IMR-90 (cell line): ENCODE measurements around the gene HRH4. TPM values are rescaled to one million over a fixed set of nuclear protein-coding genes. Genes with fewer than 3 reads are reported as not detected.

Source experiments
- ATAC-seq: fragments of 200-7000 bp; cut with Tn5 transposase; 2 replicates; pipeline ENCODE4 v1.9.1; 2020; ENCODE audit warnings: low read depth, mild to moderate bottlenecking, moderate library complexity
- BruUV-seq: library from RNA; stranded (reverse); fragments of 400-500 nt; replicated peaks from 2 replicates; lab custom pipeline; 2021; lab: Mats Ljungman, UMichigan
- CTCF ChIA-PET: fragments of 300-600 bp; formaldehyde crosslinking; extraction: SDS; loops from one replicate; lab custom pipeline; 2021; ENCODE audit warnings: antibody characterized with exemption; lab: Yijun Ruan, JAX
- POLR2A ChIA-PET: fragments of 300-600 bp; sonication (Branson Sonifier 250); formaldehyde crosslinking; loops from one replicate; lab custom pipeline; 2022; ENCODE audit warnings: antibody characterized with exemption; ENCODE audit not compliant: unreplicated experiment; lab: Charles Lee
- DNase-seq: peaks from one replicate; pipeline ENCODE4 v3.0.0; 2013
- H2AFZ ChIP-seq: replicated peaks from 2 replicates; pipeline ENCODE3; 2013; ENCODE audit warnings: low read length, mild to moderate bottlenecking; ENCODE audit not compliant: poor library complexity
- H2AK5ac ChIP-seq: 2 replicates; pipeline ENCODE4 v1.6.1; 2013; ENCODE audit warnings: low read depth, low read length, inconsistent platforms
- H2AK9ac ChIP-seq: replicated peaks from 2 replicates; pipeline ENCODE3; 2013; ENCODE audit warnings: mild to moderate bottlenecking, low read depth, low read length, moderate library complexity; ENCODE audit not compliant: poor library complexity
- H2BK120ac ChIP-seq: 2 replicates; pipeline ENCODE4 v1.6.1; 2013; ENCODE audit warnings: low read depth, low read length, inconsistent platforms
- H2BK15ac ChIP-seq: 3 replicates; pipeline ENCODE4 v1.6.1; 2013; ENCODE audit warnings: low read depth, low read length, inconsistent platforms
- H2BK20ac ChIP-seq: 2 replicates; pipeline ENCODE4 v1.6.1; 2013; ENCODE audit warnings: low read depth, mild to moderate bottlenecking, inconsistent platforms, low read length, moderate library complexity
- H2BK5ac ChIP-seq: 2 replicates; pipeline ENCODE4 v1.6.1; 2013; ENCODE audit warnings: mild to moderate bottlenecking, low read depth, low read length, inconsistent platforms; ENCODE audit not compliant: poor library complexity, severe bottlenecking
- H3K14ac ChIP-seq: replicated peaks from 2 replicates; pipeline ENCODE4 v1.6.1; 2013; ENCODE audit warnings: low read depth, low read length, inconsistent platforms
- H3K18ac ChIP-seq: 2 replicates; pipeline ENCODE4 v1.6.1; 2013; ENCODE audit warnings: low read depth, low read length, control low read depth
- H3K23ac ChIP-seq: 2 replicates; pipeline ENCODE4 v1.6.1; 2013; ENCODE audit warnings: low read depth, low read length, inconsistent platforms
- H3K27ac ChIP-seq: 2 replicates; pipeline ENCODE4 v1.5.1; 2013; ENCODE audit warnings: mild to moderate bottlenecking, control low read depth, low read length; ENCODE audit not compliant: insufficient read depth
- H3K27me3 ChIP-seq: 2 replicates; pipeline ENCODE4 v1.6.1; 2013; ENCODE audit warnings: low read length; ENCODE audit not compliant: control insufficient read depth, insufficient read depth
- H3K36me3 ChIP-seq: 2 replicates; pipeline ENCODE4 v1.6.1; 2013; ENCODE audit warnings: low read length, mixed read lengths; ENCODE audit not compliant: control insufficient read depth, insufficient read depth
- H3K4ac ChIP-seq: 2 replicates; pipeline ENCODE4 v1.6.1; 2013; ENCODE audit warnings: low read depth, low read length, inconsistent platforms
- H3K4me1 ChIP-seq: 2 replicates; pipeline ENCODE4 v1.6.1; 2013; ENCODE audit warnings: low read length, mixed read lengths; ENCODE audit not compliant: control insufficient read depth, insufficient read depth
- H3K4me2 ChIP-seq: 2 replicates; pipeline ENCODE4 v1.6.1; 2013; ENCODE audit warnings: low read depth, mild to moderate bottlenecking, control low read depth, low read length, moderate library complexity
- H3K4me3 ChIP-seq: 2 replicates; pipeline ENCODE4 v1.5.1; 2013; ENCODE audit warnings: low read depth, mild to moderate bottlenecking, control low read depth, low read length, moderate library complexity; ENCODE audit not compliant: insufficient read depth
- H3K56ac ChIP-seq: 2 replicates; pipeline ENCODE4 v1.6.1; 2013; ENCODE audit warnings: low read length, inconsistent platforms; ENCODE audit not compliant: insufficient read depth; ENCODE audit errors: extremely low read depth
- H3K79me1 ChIP-seq, 2 experiments: 2 replicates each; pipeline ENCODE4 v1.6.1; 2013; ENCODE audit warnings: low read length in 2 of 2, inconsistent platforms in 1 of 2, low read depth in 1 of 2
- H3K9ac ChIP-seq: 2 replicates; pipeline ENCODE4 v1.6.1; 2013; ENCODE audit warnings: low read depth, low read length, control low read depth
- H3K9me1 ChIP-seq: 2 replicates; pipeline ENCODE4 v1.6.1; 2013; ENCODE audit warnings: low read length, inconsistent platforms; ENCODE audit not compliant: insufficient read depth
- H3K9me3 ChIP-seq: 2 replicates; pipeline ENCODE4 v1.6.1; 2013; ENCODE audit warnings: low read length; ENCODE audit not compliant: control insufficient read depth, insufficient read depth
- H4K20me1 ChIP-seq: 2 replicates; pipeline ENCODE4 v1.6.1; 2013; ENCODE audit warnings: low read length, inconsistent platforms; ENCODE audit not compliant: insufficient read depth
- H4K5ac ChIP-seq: 2 replicates; pipeline ENCODE4 v1.6.1; 2013; ENCODE audit warnings: mild to moderate bottlenecking, low read depth, low read length, control low read depth
- H4K8ac ChIP-seq, 2 experiments: 2 replicates each; pipeline ENCODE4 v1.6.1; 2013; ENCODE audit warnings: low read depth in 2 of 2, low read length in 2 of 2, control low read depth in 1 of 2, inconsistent platforms in 1 of 2
- H4K91ac ChIP-seq: 2 replicates; pipeline ENCODE4 v1.6.1; 2013; ENCODE audit warnings: low read depth, low read length, inconsistent platforms; ENCODE audit not compliant: insufficient read depth
- BHLHE40 ChIP-seq: fragments of 150-350 bp; IDR thresholded peaks from 2 replicates; pipeline ENCODE4 v1.6.1; 2016; ENCODE audit warnings: mild to moderate bottlenecking, low read depth, low read length
- CEBPB ChIP-seq: IDR thresholded peaks from 2 replicates; pipeline ENCODE4 v1.6.1; 2012; ENCODE audit warnings: low read depth, low read length, improper control_type of control experiment
- FOS ChIP-seq: fragments of 150-350 bp; IDR thresholded peaks from 2 replicates; pipeline ENCODE4 v1.6.1; 2016; ENCODE audit warnings: low read depth, low read length
- MAFK ChIP-seq: IDR thresholded peaks from 2 replicates; pipeline ENCODE4 v1.6.1; 2012; ENCODE audit warnings: low read depth, low read length, improper control_type of control experiment
- MAZ ChIP-seq: IDR thresholded peaks from 2 replicates; pipeline ENCODE4 v1.6.1; 2012; ENCODE audit warnings: low read depth, mild to moderate bottlenecking, low read length, improper control_type of control experiment, moderate library complexity, borderline replicate concordance
- MXI1 ChIP-seq: IDR thresholded peaks from 2 replicates; pipeline ENCODE4 v1.6.1; 2012; ENCODE audit warnings: low read depth, mild to moderate bottlenecking, low read length, moderate library complexity, borderline replicate concordance
- NFE2L2 ChIP-seq: fragments of 150-350 bp; IDR thresholded peaks from 2 replicates; pipeline ENCODE4 v1.6.1; 2016; ENCODE audit warnings: low read depth, mild to moderate bottlenecking, low read length
- RAD21 ChIP-seq: IDR thresholded peaks from 2 replicates; pipeline ENCODE4 v1.6.1; 2012; ENCODE audit warnings: low read length, improper control_type of control experiment
- RCOR1 ChIP-seq: IDR thresholded peaks from 2 replicates; pipeline ENCODE4 v1.6.1; 2012; ENCODE audit warnings: mild to moderate bottlenecking, low read length, improper control_type of control experiment; ENCODE audit not compliant: insufficient replicate concordance
- SMC3 ChIP-seq: fragments of 150-350 bp; IDR thresholded peaks from 2 replicates; pipeline ENCODE4 v1.6.1; 2016; ENCODE audit warnings: low read depth, mild to moderate bottlenecking, antibody characterized with exemption, low read length, moderate library complexity
- WGBS, 2 experiments: methylation state at CpG; one replicate each; pipeline versions ENCODE4 v1.1.5 to v1.1.7; 2013; ENCODE audit warnings: missing lambda C conversion rate in 2 of 2; ENCODE audit not compliant: insufficient read length in 1 of 2; ENCODE audit errors: extremely low coverage in 2 of 2; 5-methylcytosine and 5-hydroxymethylcytosine counted together
- dilution Hi-C: fragments of 300-500 bp; cut with HindIII; formaldehyde crosslinking; loops from one replicate; pipeline ENCODE4 v1.14.3; 2018; ENCODE audit warnings: low sequenced_read_pairs; ENCODE audit not compliant: unreplicated experiment
- in situ Hi-C: fragments of 300-500 bp; cut with MboI; formaldehyde crosslinking; loops from 3 replicates; pipeline ENCODE4 v1.14.3; 2019; ENCODE audit warnings: low sequenced_read_pairs, inconsistent platforms, mixed read lengths
- intact Hi-C: fragments of 100-400 bp; cut with micrococcal nuclease; formaldehyde crosslinking; loops from 2 replicates; pipeline ENCODE4 v1.10.0; 2022
- polyA plus RNA-seq, 3 experiments: library from polyadenylated mRNA; depleted of rRNA; stranded (reverse); fragments of >200 nt; gene quantifications; 2 replicates each; pipeline ENCODE4 v1.2.3, GENCODE V29; 2012; ENCODE audit warnings: low replicate concordance in 1 of 3
- total RNA-seq: library from RNA; depleted of rRNA; stranded (reverse); fragments of >200 nt; gene quantifications from 2 replicates; pipeline ENCODE4 v1.2.3, GENCODE V29; 2012
- TF ChIP-seq, protein P1 (sequence below): fragments of 150-350 bp; IDR thresholded peaks from 2 replicates; pipeline ENCODE4 v1.6.1; 2017; ENCODE audit warnings: mild to moderate bottlenecking, antibody characterized with exemption, low read length, low read depth
- TF ChIP-seq, protein P2 (sequence below): fragments of 150-350 bp; IDR thresholded peaks from 2 replicates; pipeline ENCODE4 v1.6.1; 2016; ENCODE audit warnings: low read depth, mild to moderate bottlenecking, low read length, moderate library complexity, borderline replicate concordance

Gene HRH4
- total and polyA plus RNA-seq, 2 of the 4 experiments (the other 2 are of a cell fraction) = not detected

DNA sequence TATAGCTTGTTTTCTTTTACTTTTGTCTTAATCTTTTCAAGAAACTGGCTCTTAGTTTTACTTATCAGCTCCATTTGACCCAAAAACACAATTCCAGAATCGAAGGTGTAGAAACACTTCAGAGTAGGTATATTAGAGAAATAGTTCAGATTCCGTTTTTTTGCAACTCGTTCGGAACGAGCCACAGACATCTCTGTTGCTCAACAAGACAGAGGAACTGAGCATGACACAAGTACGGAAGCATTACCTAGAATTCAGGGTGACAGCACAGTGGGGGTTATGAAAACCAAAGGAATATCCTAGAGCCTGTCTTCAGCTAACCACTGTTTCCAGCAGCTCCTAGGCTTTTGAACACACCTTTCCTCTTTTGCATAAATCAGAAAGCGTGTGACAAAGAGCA is 5.0 kb downstream of the HRH4 start:
- WGBS, 2 experiments = 74% methylated on average over 3 of the region's 7 CpGs; no CpG with 5 or more reads in 1 of the 2 experiments
- TF ChIP-seq MAZ (no peak), MAFK (no peak), FOS (no peak), CEBPB (no peak), RCOR1 (no peak), MXI1 (no peak), RAD21 (no peak), BHLHE40 (no peak), NFE2L2 (no peak), SMC3 (no peak)
- TF ChIP-seq, protein P1, sequence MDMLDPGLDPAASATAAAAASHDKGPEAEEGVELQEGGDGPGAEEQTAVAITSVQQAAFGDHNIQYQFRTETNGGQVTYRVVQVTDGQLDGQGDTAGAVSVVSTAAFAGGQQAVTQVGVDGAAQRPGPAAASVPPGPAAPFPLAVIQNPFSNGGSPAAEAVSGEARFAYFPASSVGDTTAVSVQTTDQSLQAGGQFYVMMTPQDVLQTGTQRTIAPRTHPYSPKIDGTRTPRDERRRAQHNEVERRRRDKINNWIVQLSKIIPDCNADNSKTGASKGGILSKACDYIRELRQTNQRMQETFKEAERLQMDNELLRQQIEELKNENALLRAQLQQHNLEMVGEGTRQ = no peak
- TF ChIP-seq, protein P2, sequence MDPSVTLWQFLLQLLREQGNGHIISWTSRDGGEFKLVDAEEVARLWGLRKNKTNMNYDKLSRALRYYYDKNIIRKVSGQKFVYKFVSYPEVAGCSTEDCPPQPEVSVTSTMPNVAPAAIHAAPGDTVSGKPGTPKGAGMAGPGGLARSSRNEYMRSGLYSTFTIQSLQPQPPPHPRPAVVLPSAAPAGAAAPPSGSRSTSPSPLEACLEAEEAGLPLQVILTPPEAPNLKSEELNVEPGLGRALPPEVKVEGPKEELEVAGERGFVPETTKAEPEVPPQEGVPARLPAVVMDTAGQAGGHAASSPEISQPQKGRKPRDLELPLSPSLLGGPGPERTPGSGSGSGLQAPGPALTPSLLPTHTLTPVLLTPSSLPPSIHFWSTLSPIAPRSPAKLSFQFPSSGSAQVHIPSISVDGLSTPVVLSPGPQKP = no peak
- H4K20me1 ChIP-seq = no peaks in the 10 kb centered on the region
- ChIA-PET POLR2A (no interaction called here), CTCF (no interaction called here)
- DNase-seq = no peak
- H3K18ac ChIP-seq = no peak overlapping the region
- no peak overlapping the region for H2AK9ac ChIP-seq
- intact Hi-C loops = no loop called here
- H3K27me3 ChIP-seq = no peaks in the 10 kb centered on the region; the same call in none of the 2 replicates
- no peaks in the 10 kb centered on the region for H3K9me3 ChIP-seq
- H3K9ac ChIP-seq = no peak overlapping the region
- H3K4me1 ChIP-seq = no peaks in the 10 kb centered on the region
- no peak overlapping the region for H4K91ac ChIP-seq
- H3K9me1 ChIP-seq = 0 out of 2 replicates have a peak, but pooled peaks cover 2% of the 10 kb centered on the region
- no peak overlapping the region for H3K27ac ChIP-seq
- no peak overlapping the region for H2BK20ac ChIP-seq
- no peaks in the 10 kb centered on the region for H3K36me3 ChIP-seq
- H2AK5ac ChIP-seq = no peak overlapping the region
- no peak overlapping the region for H3K56ac ChIP-seq
- H2BK5ac ChIP-seq = no peak overlapping the region
- H4K8ac ChIP-seq = no peak overlapping the region
- in situ Hi-C loops = no loop called here
- no TSS peak for BruUV-seq
- H2BK15ac ChIP-seq = no peak overlapping the region
- no peaks in the 10 kb centered on the region for H3K79me1 ChIP-seq
- no peak overlapping the region for H3K4me2 ChIP-seq
- no peak overlapping the region for H3K4ac ChIP-seq
- H2BK120ac ChIP-seq = no peak overlapping the region
- no peak overlapping the region for H4K5ac ChIP-seq
- H3K14ac ChIP-seq = no peak overlapping the region
- no peak overlapping the region for H3K23ac ChIP-seq
- no peak overlapping the region for H2AFZ ChIP-seq
- dilution Hi-C loops = no loop called here
- ATAC-seq = no peak
- H3K4me3 ChIP-seq = no peak overlapping the region
